ENCODE results near the gene COBLL1. TPM values are rescaled to one million over a fixed set of nuclear protein-coding genes. Genes with fewer than 3 reads are reported as not detected.

COBLL1 gene
- total RNA-seq, 1 donor from 2014 or later = 110 TPM

GRCh38 chr2:164735309-164735919 lies 106.2 kb downstream of the COBLL1 start:
- no peak for TF ChIP-seq CTCF (IDR thresholded peaks at IDR 0.05; ENCODE audit: unreplicated experiment)
- H3K4me3 Mint-ChIP-seq = no peak overlapping the region
- H3K4me1 Mint-ChIP-seq = peaks cover 46% of the 10 kb centered on the region
- no peak for DNase-seq (ENCODE audit: low spot score in 2 of 2, unreplicated experiment in 2 of 2)
- no peaks in the 10 kb centered on the region for H3K9me3 Mint-ChIP-seq
- no peaks in the 10 kb centered on the region for H3K27me3 Mint-ChIP-seq (ENCODE audit: low read depth)
- peaks cover 5% of the 10 kb centered on the region for H3K36me3 Mint-ChIP-seq
- H3K27ac Mint-ChIP-seq = peak overlapping the region; percentile 92

GRCh38 chr2:164734196-164734595 lies 107.4 kb downstream of the COBLL1 start:
- Mint-ChIP-seq H3K36me3 (peaks cover 1% of the 10 kb centered on the region), H3K27ac (peak overlapping the region; percentile 92), H3K4me1 (peaks cover 41% of the 10 kb centered on the region), H3K4me3 (no peak overlapping the region), H3K9me3 (no peaks in the 10 kb centered on the region), H3K27me3 (ENCODE audit: low read depth) (no peaks in the 10 kb centered on the region)
- no peak for DNase-seq (ENCODE audit: low spot score in 2 of 2, unreplicated experiment in 2 of 2)
- no peak for TF ChIP-seq CTCF (IDR thresholded peaks at IDR 0.05; ENCODE audit: unreplicated experiment)

- H3K27me3 Mint-ChIP-seq (ENCODE audit: low read depth) = no peaks in the 10 kb centered on the region
- H3K9me3 Mint-ChIP-seq = no peaks in the 10 kb centered on the region
These were observed 116.1 kb downstream of the COBLL1 start for GRCh38 chr2:164725542-164725941.

GRCh38 chr2:164722616-164723338 lies 118.8 kb downstream of the COBLL1 start:
- H3K9me3 Mint-ChIP-seq = no peaks in the 10 kb centered on the region
- H3K27ac Mint-ChIP-seq = peak overlapping the region; percentile 96
- DNase-seq (ENCODE audit: low spot score in 2 of 2, unreplicated experiment in 2 of 2) = no peak
- H3K4me3 Mint-ChIP-seq = no peak overlapping the region
- H3K27me3 Mint-ChIP-seq (ENCODE audit: low read depth) = no peaks in the 10 kb centered on the region
- no peak for TF ChIP-seq CTCF (IDR thresholded peaks at IDR 0.05; ENCODE audit: unreplicated experiment)
- H3K4me1 Mint-ChIP-seq = peaks cover 61% of the 10 kb centered on the region
- peaks cover 3% of the 10 kb centered on the region for H3K36me3 Mint-ChIP-seq

More at GRCh38 chr2:164725542-164725941, 116.1 kb downstream of the COBLL1 start:
- no peak for TF ChIP-seq CTCF (IDR thresholded peaks at IDR 0.05; ENCODE audit: unreplicated experiment)
- H3K4me3 Mint-ChIP-seq = no peak overlapping the region
- H3K4me1 Mint-ChIP-seq = peaks cover 37% of the 10 kb centered on the region
- peaks cover 6% of the 10 kb centered on the region for H3K36me3 Mint-ChIP-seq
- peak overlapping the region; percentile 40 for H3K27ac Mint-ChIP-seq
- no peak for DNase-seq (ENCODE audit: low spot score in 2 of 2, unreplicated experiment in 2 of 2)

GRCh38 chr2:164721430-164721829 lies 120.2 kb downstream of the COBLL1 start:
- TF ChIP-seq CTCF (IDR thresholded peaks at IDR 0.05; ENCODE audit: unreplicated experiment) = no peak
- Mint-ChIP-seq H3K27ac (peak overlapping the region; percentile 95), H3K4me1 (peaks cover 60% of the 10 kb centered on the region), H3K9me3 (no peaks in the 10 kb centered on the region), H3K27me3 (ENCODE audit: low read depth) (no peaks in the 10 kb centered on the region), H3K4me3 (no peak overlapping the region), H3K36me3 (peaks cover 2% of the 10 kb centered on the region)
- DNase-seq (ENCODE audit: low spot score in 2 of 2, unreplicated experiment in 2 of 2) = no peak
